Endothelial cell of umbilical vein (primary cell): ENCODE results near the gene RANBP17. TPM values are rescaled to one million over a fixed set of nuclear protein-coding genes. Genes with fewer than 3 reads are reported as not detected.
"Not testable (repeated sequence)": the region's sequence is repeated elsewhere in the genome, so short reads cannot be mapped to it uniquely, and the experiment has no call there.

Experiments used
- BruUV-seq: library from RNA; stranded (reverse); fragments of 400-500 nt; replicated peaks from 2 replicates; lab custom pipeline; 2021; lab: Mats Ljungman, UMichigan
- CTCF ChIA-PET: fragments of 300-600, 350-600 bp; sonication (Branson Sonifier 250); formaldehyde crosslinking; loops from one replicate; lab custom pipeline; 2021; ENCODE audit warnings: antibody characterized with exemption, inconsistent platforms; lab: Charles Lee
- POLR2A ChIA-PET: fragments of 300-600, 350-600 bp; sonication (Branson Sonifier 250); formaldehyde crosslinking; loops from one replicate; lab custom pipeline; 2021; ENCODE audit warnings: antibody characterized with exemption, inconsistent platforms; lab: Charles Lee
- DNase-seq: peaks from one replicate; pipeline ENCODE4 v3.0.0-alpha.2; 2011; ENCODE audit warnings: low read depth, low spot score
- FAIRE-seq: peaks from 2 replicates; lab custom pipeline; 2011; peaks lifted over from hg19 to GRCh38; lab: Jason Lieb, UNC
- H2AFZ ChIP-seq: 2 replicates; pipeline ENCODE4 v1.6.0; 2012; ENCODE audit warnings: low read depth, low read length, control low read depth, inconsistent platforms
- H3K27ac ChIP-seq: 2 replicates; pipeline ENCODE4 v1.5.1; 2011; ENCODE audit warnings: low read depth, mild to moderate bottlenecking, control low read depth, low read length, moderate library complexity; ENCODE audit not compliant: insufficient read depth
- H3K27me3 ChIP-seq, 2 experiments: 2 replicates each; pipeline versions ENCODE4 v1.6.0 to v1.6.1; 2011; ENCODE audit warnings: low read length in 2 of 2, mixed read lengths in 1 of 2; ENCODE audit not compliant: control insufficient read depth in 2 of 2, insufficient read depth in 2 of 2
- H3K36me3 ChIP-seq, 2 experiments: 2 replicates in 1 of 2; 3 replicates in 1 of 2; pipeline ENCODE4 v1.5.1; 2011; ENCODE audit warnings: low read length in 2 of 2, mild to moderate bottlenecking in 1 of 2, moderate library complexity in 1 of 2; ENCODE audit not compliant: control insufficient read depth in 2 of 2, insufficient read depth in 2 of 2; ENCODE audit errors: extremely low read depth in 1 of 2
- H3K4me1 ChIP-seq: 3 replicates; pipeline ENCODE4 v1.5.1; 2011; ENCODE audit warnings: mild to moderate bottlenecking, low read length; ENCODE audit not compliant: control insufficient read depth, insufficient read depth; ENCODE audit errors: extremely low read depth
- H3K4me2 ChIP-seq: 2 replicates; pipeline ENCODE4 v1.6.1; 2011; ENCODE audit warnings: low read length, control low read depth, mixed read lengths; ENCODE audit not compliant: insufficient read depth
- H3K4me3 ChIP-seq, 3 experiments: fragments of 200-600 bp in 1 of 3; sonication (generic), shearing (Covaris generic) in 1 of 3; replicated peaks in 1 of 3; 2 replicates each; pipeline ENCODE4 v1.5.1; 2011 to 2016; ENCODE audit warnings: control low read depth in 3 of 3, low read length in 3 of 3, mild to moderate bottlenecking in 2 of 3, inconsistent platforms in 1 of 3, low read depth in 1 of 3, moderate library complexity in 1 of 3; ENCODE audit not compliant: insufficient read depth in 1 of 3
- H3K79me2 ChIP-seq: 2 replicates; pipeline ENCODE4 v1.6.0; 2012; ENCODE audit warnings: low read length, inconsistent platforms; ENCODE audit not compliant: control insufficient read depth, insufficient read depth
- H3K9ac ChIP-seq: replicated peaks from 2 replicates; pipeline ENCODE3; 2011; ENCODE audit warnings: low read length, control low read depth; ENCODE audit not compliant: insufficient read depth; ENCODE audit errors: extremely low read depth
- H3K9me1 ChIP-seq: replicated peaks from 3 replicates; pipeline ENCODE4 v1.6.0; 2011; ENCODE audit warnings: mild to moderate bottlenecking, low read length; ENCODE audit not compliant: control insufficient read depth, insufficient read depth; ENCODE audit errors: extremely low read depth
- H3K9me3 ChIP-seq: replicated peaks from 2 replicates; pipeline ENCODE4 v1.5.1; 2012; ENCODE audit warnings: low read length, inconsistent platforms; ENCODE audit not compliant: control insufficient read depth, insufficient read depth
- H4K20me1 ChIP-seq: replicated peaks from 2 replicates; pipeline ENCODE3; 2011; ENCODE audit warnings: mild to moderate bottlenecking, low read length; ENCODE audit not compliant: control insufficient read depth, insufficient read depth; ENCODE audit errors: extremely low read depth
- dilution Hi-C: fragments of 300-500 bp; cut with MboI; formaldehyde crosslinking; loops from one replicate; pipeline ENCODE4 v1.15.0; 2019; ENCODE audit warnings: low sequenced_read_pairs; ENCODE audit not compliant: extremely low pct_ligation_motif_present
- intact Hi-C: fragments of 100-400 bp; cut with micrococcal nuclease; formaldehyde crosslinking; loops from one replicate; pipeline ENCODE4 v1.10.0; 2022
- polyA plus RNA-seq, 4 experiments: library from polyadenylated mRNA; depleted of rRNA in 3 of 4; stranded (reverse) in 3 of 4; unstranded in 1 of 4; fragments of >200 nt; gene quantifications; 2 replicates each; pipeline versions ENCODE4 v1.2.1 to v1.2.3, GENCODE V29; 2011 to 2012; ENCODE audit warnings: missing spikeins in 1 of 4
- total RNA-seq: library from RNA; stranded (reverse); gene quantifications from 2 replicates; pipeline ENCODE4 v1.2.3, GENCODE V29; 2021
- TF ChIP-seq, protein P1 (sequence below), 2 donors: IDR thresholded peaks; 1 replicate in 1 of 2; 2 replicates in 1 of 2; pipeline ENCODE4 v1.5.1; 2011; ENCODE audit warnings: low read length in 2 of 2, mild to moderate bottlenecking in 2 of 2, moderate library complexity in 2 of 2, control low read depth in 1 of 2, inconsistent platforms in 1 of 2, low read depth in 1 of 2; ENCODE audit not compliant: insufficient read depth in 1 of 2; ENCODE audit errors: extremely low read depth in 1 of 2

RANBP17 gene
- total and polyA plus RNA-seq, 2 donors (not counting 3 experiments of a cell fraction or from before 2014, with no cell fraction given), result 5.6 to 13.6 TPM

DNA sequence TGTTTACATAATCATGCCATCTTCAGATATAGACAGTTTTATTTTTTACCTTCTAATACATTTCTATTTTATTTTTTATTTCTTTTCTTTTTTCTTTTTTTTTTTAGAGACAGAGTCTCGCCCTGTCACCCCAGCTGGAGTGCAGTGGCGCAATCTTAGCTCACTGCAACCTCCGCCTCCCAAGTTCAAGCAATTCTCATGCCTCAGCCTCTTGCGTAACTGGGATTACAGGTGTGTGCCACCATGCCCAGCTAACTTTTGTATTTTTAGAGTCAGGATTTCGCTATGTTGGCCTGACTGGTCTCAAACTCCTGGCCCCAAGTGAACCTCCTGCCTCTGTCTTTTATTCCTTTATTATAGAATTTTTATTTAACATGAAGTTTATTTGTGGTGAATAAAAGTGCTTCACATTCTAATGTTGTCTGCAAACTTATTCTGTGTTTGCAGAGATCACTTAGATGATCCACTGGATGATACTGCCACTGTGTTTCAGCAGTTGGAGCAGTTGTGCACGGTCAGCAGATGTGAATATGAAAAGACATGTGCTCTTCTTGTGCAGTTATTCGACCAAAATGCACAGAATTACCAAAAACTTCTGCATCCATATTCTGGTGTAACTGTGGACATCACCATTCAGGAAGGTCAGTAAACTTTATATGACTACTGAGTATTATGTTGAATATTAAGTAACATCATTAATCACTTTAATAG is 62.2 kb downstream of the RANBP17 start:
- POLR2A ChIA-PET, result no interaction called here
- BruUV-seq, result no TSS peak
- DNase-seq (no peak), FAIRE-seq (no peak)
- Histone ChIP-seq H3K36me3 (no peaks in the 10 kb centered on the region), H3K4me3 (no peak overlapping the region), H3K27me3 (no peaks in the 10 kb centered on the region), H3K27ac (no peak overlapping the region), H3K9me3 (no peaks in the 10 kb centered on the region), H2AFZ (no peak overlapping the region), H3K9me1 (no peaks in the 10 kb centered on the region), H3K4me2 (no peak overlapping the region), H3K9ac (no peak overlapping the region), H4K20me1 (no peaks in the 10 kb centered on the region), H3K4me1 (no peaks in the 10 kb centered on the region), H3K79me2 (no peaks in the 10 kb centered on the region)
- dilution Hi-C loops, result no loop called here
- CTCF ChIA-PET, result no interaction called here
- intact Hi-C loops, result no loop called here
- TF ChIP-seq, protein P1, sequence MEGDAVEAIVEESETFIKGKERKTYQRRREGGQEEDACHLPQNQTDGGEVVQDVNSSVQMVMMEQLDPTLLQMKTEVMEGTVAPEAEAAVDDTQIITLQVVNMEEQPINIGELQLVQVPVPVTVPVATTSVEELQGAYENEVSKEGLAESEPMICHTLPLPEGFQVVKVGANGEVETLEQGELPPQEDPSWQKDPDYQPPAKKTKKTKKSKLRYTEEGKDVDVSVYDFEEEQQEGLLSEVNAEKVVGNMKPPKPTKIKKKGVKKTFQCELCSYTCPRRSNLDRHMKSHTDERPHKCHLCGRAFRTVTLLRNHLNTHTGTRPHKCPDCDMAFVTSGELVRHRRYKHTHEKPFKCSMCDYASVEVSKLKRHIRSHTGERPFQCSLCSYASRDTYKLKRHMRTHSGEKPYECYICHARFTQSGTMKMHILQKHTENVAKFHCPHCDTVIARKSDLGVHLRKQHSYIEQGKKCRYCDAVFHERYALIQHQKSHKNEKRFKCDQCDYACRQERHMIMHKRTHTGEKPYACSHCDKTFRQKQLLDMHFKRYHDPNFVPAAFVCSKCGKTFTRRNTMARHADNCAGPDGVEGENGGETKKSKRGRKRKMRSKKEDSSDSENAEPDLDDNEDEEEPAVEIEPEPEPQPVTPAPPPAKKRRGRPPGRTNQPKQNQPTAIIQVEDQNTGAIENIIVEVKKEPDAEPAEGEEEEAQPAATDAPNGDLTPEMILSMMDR (IDR thresholded peaks at IDR 0.05; ENCODE audit: extremely low read depth in 1 of 2, insufficient read depth in 1 of 2, low read depth in 1 of 2, low read length in 2 of 2), result no peak

DNA sequence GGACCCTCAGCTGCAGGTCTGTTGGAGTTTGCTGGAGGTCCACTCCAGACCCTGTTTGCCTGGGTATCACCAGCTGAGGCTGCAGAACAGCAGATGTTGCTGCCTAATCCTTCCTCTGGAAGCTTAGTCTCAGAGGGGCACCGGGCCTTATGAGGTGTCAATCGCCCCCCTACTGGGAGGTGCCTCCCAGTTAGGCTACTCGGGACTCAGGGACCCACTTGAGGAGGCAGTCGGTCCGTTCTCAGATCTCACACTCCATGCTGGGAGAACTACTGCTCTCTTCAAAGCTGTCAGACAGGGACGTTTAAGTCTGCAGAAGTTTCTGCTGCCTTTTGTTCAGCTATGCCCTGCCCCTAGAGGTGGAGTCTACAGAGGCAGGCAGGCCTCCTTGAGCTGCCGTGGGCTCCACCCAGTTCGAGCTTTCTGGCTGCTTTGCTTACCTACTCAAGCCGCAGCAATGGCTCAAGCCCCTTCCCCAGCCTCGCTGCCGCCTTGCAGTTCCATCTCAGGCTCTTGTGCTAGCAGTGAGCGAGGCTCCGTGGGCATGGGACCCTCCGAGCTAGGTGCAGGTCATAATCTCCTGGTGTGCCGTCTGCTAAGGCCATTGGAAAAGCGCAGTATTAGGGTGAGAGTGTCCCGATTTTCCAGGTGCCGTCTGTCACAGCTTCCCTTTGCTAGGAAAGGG is 73.9 kb downstream of the RANBP17 start:
- H3K79me2 ChIP-seq, BruUV-seq, DNase-seq, H3K4me2 ChIP-seq, FAIRE-seq, dilution Hi-C loops, intact Hi-C loops, H3K9me3 ChIP-seq, H3K9me1 ChIP-seq, H3K4me1 ChIP-seq, H3K27me3 ChIP-seq, H3K9ac ChIP-seq, H3K27ac ChIP-seq, H3K4me3 ChIP-seq, POLR2A ChIA-PET, H4K20me1 ChIP-seq, H3K36me3 ChIP-seq, H2AFZ ChIP-seq: not testable (repeated sequence)
- CTCF ChIA-PET, result interaction anchor here (1.4 kb wide), 1 partner anchor 10 kb away, joined by 4 read pairs; no protein-coding TSS in a partner anchor
